ENCODE results near the gene USP12.

- TF ChIP-seq CTCF (IDR thresholded peaks at IDR 0.05) (no peak), POLR2A (IDR thresholded peaks at IDR 0.05) (no peak)
Observed at GRCh38 chr13:27158335-27158734, 13.3 kb downstream of the USP12 start.

Data from esophagus squamous epithelium (tissue), 4 donors.